LNCAP (cell line): Measurements from ENCODE around the gene CNDP1.

Experiments used
- TF ChIP-seq, protein P1 (sequence below): fragments of 450-650 bp; IDR thresholded peaks from 2 replicates; pipeline ENCODE4 v1.5.1; 2017; ENCODE audit warnings: mild to moderate bottlenecking

Gene CNDP1

DNA sequence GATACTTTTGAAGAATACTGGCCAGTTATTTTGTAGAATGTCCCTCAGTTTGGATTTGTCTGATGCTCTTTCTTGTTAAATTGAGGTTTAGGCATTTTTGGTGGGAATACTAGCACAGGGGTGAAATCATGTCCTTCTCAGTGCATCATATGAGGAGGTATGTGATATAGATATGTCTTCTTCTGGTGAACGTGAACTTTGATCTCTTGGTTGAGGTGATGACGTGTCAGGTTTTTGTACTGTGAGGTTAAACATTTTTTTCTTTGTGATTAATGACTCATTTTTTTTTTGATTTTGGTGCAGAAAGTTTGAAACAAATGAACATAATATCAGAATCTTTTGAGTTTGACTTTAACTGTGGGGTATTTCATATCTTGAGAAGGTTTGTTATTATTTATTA lies 74.4 kb downstream of the CNDP1 start:
- TF ChIP-seq, protein P1, sequence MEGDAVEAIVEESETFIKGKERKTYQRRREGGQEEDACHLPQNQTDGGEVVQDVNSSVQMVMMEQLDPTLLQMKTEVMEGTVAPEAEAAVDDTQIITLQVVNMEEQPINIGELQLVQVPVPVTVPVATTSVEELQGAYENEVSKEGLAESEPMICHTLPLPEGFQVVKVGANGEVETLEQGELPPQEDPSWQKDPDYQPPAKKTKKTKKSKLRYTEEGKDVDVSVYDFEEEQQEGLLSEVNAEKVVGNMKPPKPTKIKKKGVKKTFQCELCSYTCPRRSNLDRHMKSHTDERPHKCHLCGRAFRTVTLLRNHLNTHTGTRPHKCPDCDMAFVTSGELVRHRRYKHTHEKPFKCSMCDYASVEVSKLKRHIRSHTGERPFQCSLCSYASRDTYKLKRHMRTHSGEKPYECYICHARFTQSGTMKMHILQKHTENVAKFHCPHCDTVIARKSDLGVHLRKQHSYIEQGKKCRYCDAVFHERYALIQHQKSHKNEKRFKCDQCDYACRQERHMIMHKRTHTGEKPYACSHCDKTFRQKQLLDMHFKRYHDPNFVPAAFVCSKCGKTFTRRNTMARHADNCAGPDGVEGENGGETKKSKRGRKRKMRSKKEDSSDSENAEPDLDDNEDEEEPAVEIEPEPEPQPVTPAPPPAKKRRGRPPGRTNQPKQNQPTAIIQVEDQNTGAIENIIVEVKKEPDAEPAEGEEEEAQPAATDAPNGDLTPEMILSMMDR, result no peak

DNA sequence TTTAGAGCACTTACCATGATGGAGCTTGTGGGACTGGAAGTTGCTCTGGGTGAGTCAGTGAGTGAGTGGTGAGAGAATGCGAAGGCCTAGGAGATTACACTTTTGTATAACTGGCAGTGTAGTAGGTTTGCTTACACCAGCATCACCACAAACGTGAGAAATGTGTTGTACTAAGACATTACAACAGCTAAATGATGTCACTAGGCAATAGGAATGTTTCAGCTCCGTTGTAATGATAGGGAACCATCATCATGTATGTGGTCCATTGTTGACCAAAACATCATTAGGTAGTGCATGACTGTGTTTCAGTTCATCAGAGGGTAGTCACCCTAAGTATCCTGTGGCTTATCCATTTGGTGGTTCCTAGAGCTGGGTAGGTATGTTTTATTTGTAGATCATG lies 75.2 kb downstream of the CNDP1 start:
- TF ChIP-seq, protein P1, result no peak

DNA sequence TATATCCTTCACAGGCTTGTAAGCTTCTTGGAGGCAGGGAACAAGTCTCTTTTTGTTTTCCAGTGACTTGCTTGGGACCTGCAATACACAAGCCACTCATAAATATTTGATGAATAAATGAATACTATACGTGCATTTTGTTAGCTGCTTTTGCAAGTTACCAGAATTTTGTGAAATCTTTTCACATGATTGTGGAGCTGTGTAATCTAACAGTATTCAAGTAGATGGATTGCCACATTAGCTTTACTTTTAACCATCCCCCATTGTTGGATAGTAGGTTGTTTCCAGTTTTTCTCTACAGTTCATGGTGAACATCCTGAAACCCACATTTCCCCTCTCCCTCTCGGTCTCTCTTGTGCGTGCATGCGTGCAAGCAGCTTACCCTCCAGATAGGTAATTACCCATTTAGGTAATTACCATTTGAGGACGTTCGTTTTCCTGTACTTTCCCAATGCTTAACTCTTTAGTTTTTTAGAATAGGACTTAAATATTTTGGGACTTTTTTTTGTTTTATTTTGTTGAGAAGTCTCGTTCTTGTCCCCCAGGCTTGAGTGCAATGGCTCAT lies 75.8 kb downstream of the CNDP1 start:
- TF ChIP-seq, protein P1, result no peak

DNA sequence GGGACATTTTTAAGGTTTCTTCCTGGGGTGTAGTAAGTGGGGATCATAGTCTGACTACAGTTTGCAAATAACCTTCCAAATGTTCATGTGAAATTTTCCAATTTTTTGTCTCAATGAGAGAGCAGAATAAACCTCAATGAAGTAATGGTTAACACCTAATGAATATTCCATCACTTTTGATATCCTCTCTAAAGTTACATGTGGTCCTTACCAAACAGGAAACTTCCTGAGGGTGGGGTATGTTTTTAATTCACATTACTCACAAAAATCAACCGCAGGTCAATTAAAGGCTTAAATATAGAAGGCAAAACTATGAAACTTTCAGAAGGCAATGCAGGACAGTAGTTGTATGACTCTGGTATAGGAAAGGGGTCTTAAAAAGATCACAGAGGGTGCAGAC lies 76.6 kb downstream of the CNDP1 start:
- TF ChIP-seq, protein P1, result no peak

DNA sequence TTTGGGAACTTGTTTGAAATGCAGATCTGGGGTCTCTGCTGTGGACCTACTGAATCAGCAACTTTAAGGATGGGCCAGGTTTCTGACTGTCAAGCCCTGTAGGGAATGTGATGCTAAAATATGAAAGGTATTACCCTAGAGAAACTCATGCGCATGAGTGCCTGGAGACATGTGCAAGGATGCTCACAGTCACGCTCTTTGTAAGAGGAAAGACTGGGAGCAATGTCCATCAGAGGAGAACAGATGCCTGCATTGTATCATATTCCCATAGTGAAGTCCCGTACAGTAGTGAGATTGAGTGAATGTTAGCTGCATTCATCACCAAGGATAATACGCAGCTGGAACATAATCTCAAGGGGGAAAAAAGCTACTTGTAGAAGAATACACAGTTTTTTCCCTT lies 77.5 kb downstream of the CNDP1 start:
- TF ChIP-seq, protein P1, result no peak

DNA sequence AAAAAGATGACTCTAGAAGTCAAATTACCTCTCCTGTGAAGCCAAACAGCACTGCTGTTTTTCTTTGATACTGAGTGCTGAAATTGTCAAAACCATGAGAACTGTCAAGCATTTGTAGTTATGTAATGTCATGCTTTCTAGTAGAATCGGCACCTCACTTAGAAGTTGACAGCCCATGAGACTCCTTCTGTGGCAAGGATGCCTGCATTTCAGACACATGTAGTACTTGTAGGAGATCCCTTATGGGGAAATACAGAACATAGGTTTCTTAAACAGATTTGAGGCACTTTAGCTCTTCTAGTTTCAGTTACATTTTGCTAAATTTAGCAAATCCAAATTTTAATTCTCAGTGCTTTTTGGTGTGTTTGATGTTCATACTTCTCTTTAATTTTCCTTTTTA lies 79.1 kb downstream of the CNDP1 start:
- TF ChIP-seq, protein P1, result no peak

DNA sequence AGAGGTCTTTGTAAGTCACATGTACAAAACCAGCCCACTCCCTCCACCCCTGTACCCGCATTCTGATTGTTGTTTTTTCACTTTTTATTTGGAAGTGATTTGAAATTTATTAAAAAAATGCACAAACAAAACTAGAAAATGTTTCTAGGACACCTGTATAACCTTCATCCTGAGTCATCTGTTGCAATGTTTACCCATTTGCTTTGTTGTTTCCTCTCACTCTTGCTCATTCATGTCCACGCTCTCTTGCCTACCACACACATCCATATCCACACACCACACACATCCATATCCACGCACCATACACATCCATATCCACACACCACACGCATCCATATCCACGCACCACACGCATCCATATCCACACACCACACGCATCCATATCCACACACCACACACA lies 82.2 kb downstream of the CNDP1 start:
- TF ChIP-seq, protein P1, result no peak

DNA sequence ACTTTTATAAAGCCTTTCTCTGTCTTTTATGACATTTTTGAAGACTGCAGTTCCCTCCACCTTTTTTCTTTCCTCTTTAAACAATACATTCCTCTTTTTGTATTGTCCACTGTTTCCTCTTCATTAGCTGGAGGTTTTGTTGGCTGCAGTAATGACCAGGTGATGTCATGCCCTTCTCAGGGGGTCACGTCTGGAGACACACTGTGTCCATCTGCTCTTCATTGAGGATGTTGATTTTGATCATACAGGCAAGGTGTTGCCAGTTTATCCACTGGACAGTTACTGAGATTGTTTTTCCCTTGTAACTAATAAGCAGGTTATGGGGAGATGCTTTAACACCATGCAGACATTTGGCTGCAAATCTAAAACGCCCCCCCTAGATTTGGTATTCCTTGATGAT lies 83.2 kb downstream of the CNDP1 start:
- TF ChIP-seq, protein P1, result no peak
